WTC11 (cell line): ENCODE data around the gene CDC14C. TPM values are rescaled to one million over a fixed set of nuclear protein-coding genes. Genes with fewer than 3 reads are reported as not detected.

Experiments
- ATAC-seq: fragments of 200-7000 bp; cut with Tn5 transposase; 2 replicates; pipeline ENCODE4 v1.10.0; 2021; ENCODE audit warnings: mild to moderate bottlenecking, moderate library complexity
- CTCF ChIA-PET: fragments of 300-600 bp; sonication (Branson Sonifier 250); formaldehyde crosslinking; loops from one replicate; lab custom pipeline; 2021; ENCODE audit warnings: antibody characterized with exemption; lab: Charles Lee
- POLR2A ChIA-PET: fragments of 350-600 bp; sonication (Branson Sonifier 250); formaldehyde crosslinking; loops from one replicate; lab custom pipeline; 2021; ENCODE audit warnings: antibody characterized with exemption; lab: Charles Lee
- DNase-seq: peaks from one replicate; pipeline ENCODE4 v3.0.0; 2021; ENCODE audit warnings: low spot score
- H3K27ac Mint-ChIP-seq: 2 replicates; pipeline ENCODE4 v1.8.0; 2021; ENCODE audit warnings: mixed read lengths
- H3K27me3 Mint-ChIP-seq: 2 replicates; pipeline ENCODE4 v1.8.0; 2021; ENCODE audit warnings: low read depth, mild to moderate bottlenecking, moderate library complexity, mixed read lengths
- H3K36me3 Mint-ChIP-seq: 2 replicates; pipeline ENCODE4 v1.8.0; 2021; ENCODE audit warnings: mixed read lengths
- H3K4me1 Mint-ChIP-seq: 2 replicates; pipeline ENCODE4 v1.8.0; 2022; ENCODE audit warnings: mixed read lengths
- H3K4me3 Mint-ChIP-seq: 2 replicates; pipeline ENCODE4 v1.8.0; 2021; ENCODE audit warnings: mild to moderate bottlenecking, moderate library complexity, mixed read lengths
- H3K9me3 Mint-ChIP-seq: 2 replicates; pipeline ENCODE4 v1.8.0; 2021; ENCODE audit warnings: mixed read lengths
- EMX1 ChIP-seq: fragments of 250-450 bp; sonication (Bioruptor Pico); IDR thresholded peaks from 2 replicates; pipeline ENCODE4 v1.8.0; 2021; ENCODE audit warnings: mild to moderate bottlenecking
- ESRRA ChIP-seq: sonication (generic); formaldehyde crosslinking; IDR thresholded peaks from 2 replicates; pipeline ENCODE4 v1.8.1; 2022; ENCODE audit warnings: mild to moderate bottlenecking, missing genetic modification reagents, borderline replicate concordance
- FOXJ3 ChIP-seq: sonication (generic); formaldehyde crosslinking; IDR thresholded peaks from 2 replicates; pipeline ENCODE4 v1.9.0; 2021; ENCODE audit warnings: missing genetic modification reagents, mild to moderate bottlenecking, borderline replicate concordance
- FOXK1 ChIP-seq: sonication (generic); formaldehyde crosslinking; IDR thresholded peaks from 2 replicates; pipeline ENCODE4 v1.8.0; 2022; ENCODE audit warnings: mild to moderate bottlenecking, moderate library complexity, missing genetic modification reagents
- GABPB1 ChIP-seq: sonication (generic); formaldehyde crosslinking; IDR thresholded peaks from 2 replicates; pipeline ENCODE4 v1.8.1; 2023; ENCODE audit warnings: mild to moderate bottlenecking, missing genetic modification reagents
- JAZF1 ChIP-seq: fragments of 250-450 bp; sonication (Bioruptor Pico); IDR thresholded peaks from 2 replicates; pipeline ENCODE4 v1.9.0; 2021; ENCODE audit warnings: moderate library complexity, mild to moderate bottlenecking, inconsistent platforms
- KAT7 ChIP-seq: sonication (generic); formaldehyde crosslinking; IDR thresholded peaks from 2 replicates; pipeline ENCODE4 v1.8.1; 2023; ENCODE audit warnings: missing genetic modification reagents, mild to moderate bottlenecking, borderline replicate concordance
- NFATC4 ChIP-seq: fragments of 250-450 bp; sonication (Bioruptor Pico); IDR thresholded peaks from 2 replicates; pipeline ENCODE4 v1.9.0; 2021; ENCODE audit warnings: mild to moderate bottlenecking
- NR1H2 ChIP-seq: sonication (generic); formaldehyde crosslinking; IDR thresholded peaks from 2 replicates; pipeline ENCODE4 v1.9.0; 2021; ENCODE audit warnings: mild to moderate bottlenecking, moderate library complexity, missing genetic modification reagents
- PRRX2 ChIP-seq: fragments of 250-450 bp; sonication (Bioruptor Pico); IDR thresholded peaks from 2 replicates; pipeline ENCODE4 v1.8.0; 2021; ENCODE audit warnings: mild to moderate bottlenecking
- RELA ChIP-seq: sonication (generic); formaldehyde crosslinking; IDR thresholded peaks from 2 replicates; pipeline ENCODE4 v1.8.1; 2022; ENCODE audit warnings: missing genetic modification reagents, mild to moderate bottlenecking, borderline replicate concordance
- ZNF263 ChIP-seq: sonication (generic); formaldehyde crosslinking; IDR thresholded peaks from 2 replicates; pipeline ENCODE4 v1.8.1; 2022; ENCODE audit warnings: low read depth, mild to moderate bottlenecking, moderate library complexity, missing genetic modification reagents
- ZNF423 ChIP-seq: fragments of 250-450 bp; sonication (Bioruptor Pico); IDR thresholded peaks from 2 replicates; pipeline ENCODE4 v2.1.2; 2022; ENCODE audit warnings: mild to moderate bottlenecking, moderate library complexity
- ZNF671 ChIP-seq: fragments of 250-450 bp; sonication (Bioruptor Pico); IDR thresholded peaks from 2 replicates; pipeline ENCODE4 v1.8.0; 2021; ENCODE audit warnings: mild to moderate bottlenecking
- total RNA-seq: library from RNA; stranded (reverse); gene quantifications from 3 replicates; pipeline ENCODE4 v1.2.3, GENCODE V29; 2021
- TF ChIP-seq, protein P1 (sequence below): fragments of 250-450 bp; sonication (Bioruptor Pico); conservative IDR thresholded peaks from 2 replicates; pipeline ENCODE4 v1.9.0; 2021; ENCODE audit warnings: mild to moderate bottlenecking
- TF ChIP-seq, protein P2 (sequence below): fragments of 250-450 bp; sonication (Bioruptor Pico); IDR thresholded peaks from 2 replicates; pipeline ENCODE4 v2.1.2; 2022; ENCODE audit warnings: mild to moderate bottlenecking, moderate library complexity
- TF ChIP-seq, protein P3 (sequence below): sonication (generic); formaldehyde crosslinking; IDR thresholded peaks from 2 replicates; pipeline ENCODE4 v1.8.1; 2022; ENCODE audit warnings: low read depth, missing genetic modification reagents, borderline replicate concordance
- TF ChIP-seq, protein P4 (sequence below): sonication (generic); formaldehyde crosslinking; IDR thresholded peaks from 2 replicates; pipeline ENCODE4 v1.8.0; 2023; ENCODE audit warnings: mild to moderate bottlenecking, missing genetic modification reagents
- TF ChIP-seq, protein P5 (sequence below): fragments of 200-600 bp; IDR thresholded peaks from 2 replicates; pipeline ENCODE4 v1.8.0; 2022; ENCODE audit warnings: antibody characterized with exemption
- TF ChIP-seq, protein P6 (sequence below): sonication (generic); formaldehyde crosslinking; IDR thresholded peaks from 2 replicates; pipeline ENCODE4 v1.8.1; 2022; ENCODE audit warnings: missing genetic modification reagents, borderline replicate concordance
- TF ChIP-seq, protein P7 (sequence below): sonication (generic); formaldehyde crosslinking; IDR thresholded peaks from 2 replicates; pipeline ENCODE4 v1.8.1; 2023; ENCODE audit warnings: mild to moderate bottlenecking, missing genetic modification reagents, moderate library complexity
- TF ChIP-seq, protein P8 (sequence below): sonication (generic); formaldehyde crosslinking; IDR thresholded peaks from 2 replicates; pipeline ENCODE4 v1.8.0; 2022; ENCODE audit warnings: mild to moderate bottlenecking, missing genetic modification reagents

Gene CDC14C
- total RNA-seq, 1 experiment from 2014 or later: 0.07 TPM

DNA sequence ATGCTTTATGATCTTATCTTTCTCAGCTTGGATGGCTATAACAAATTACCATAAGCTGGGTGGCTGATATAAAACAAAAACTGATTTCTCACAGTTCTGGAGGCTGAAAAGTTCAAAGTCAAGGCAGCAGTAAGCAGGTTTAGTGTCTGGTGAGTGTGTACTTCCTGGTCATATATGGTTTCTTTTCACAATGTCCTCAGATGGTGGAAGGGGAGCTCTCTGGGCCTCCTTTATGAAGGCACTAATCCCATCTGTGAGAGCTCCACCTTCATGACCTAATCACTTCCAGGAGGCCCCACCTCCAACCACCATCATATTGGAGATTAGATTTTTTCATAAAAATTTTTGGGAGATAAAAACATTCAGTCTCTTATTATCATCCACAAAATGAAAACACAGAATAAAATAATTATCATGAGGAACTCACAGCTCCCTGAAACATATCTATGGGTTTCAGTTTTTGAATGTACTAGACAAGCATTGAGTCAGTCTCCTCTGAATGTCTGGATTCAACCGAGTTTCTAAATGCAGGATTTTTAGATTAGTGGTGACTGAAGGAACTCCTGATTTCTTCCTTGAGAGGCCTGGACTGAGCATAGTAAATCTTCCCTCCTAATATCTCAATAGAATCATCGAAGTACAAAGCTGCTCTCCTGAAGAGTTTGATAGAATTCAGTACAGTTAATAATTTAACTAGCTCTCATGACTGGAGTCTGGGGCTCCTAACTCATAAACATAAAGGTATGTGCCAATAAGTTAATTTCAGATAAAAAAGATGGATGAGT lies 8.0 kb downstream of the CDC14C start (continued):
- no peak for TF ChIP-seq FOXJ3 (CRISPR knock-in tag)
- TF ChIP-seq ZNF263 (CRISPR knock-in tag): no peak
- TF ChIP-seq JAZF1 (CRISPR knock-in tag): no peak
- no peak for TF ChIP-seq KAT7 (CRISPR knock-in tag)
- TF ChIP-seq ZNF671: no peak
- no peak for TF ChIP-seq NR1H2 (CRISPR knock-in tag)
- no peak for TF ChIP-seq EMX1 (CRISPR knock-in tag)
- TF ChIP-seq PRRX2 (CRISPR knock-in tag): no peak
- TF ChIP-seq, protein P1, sequence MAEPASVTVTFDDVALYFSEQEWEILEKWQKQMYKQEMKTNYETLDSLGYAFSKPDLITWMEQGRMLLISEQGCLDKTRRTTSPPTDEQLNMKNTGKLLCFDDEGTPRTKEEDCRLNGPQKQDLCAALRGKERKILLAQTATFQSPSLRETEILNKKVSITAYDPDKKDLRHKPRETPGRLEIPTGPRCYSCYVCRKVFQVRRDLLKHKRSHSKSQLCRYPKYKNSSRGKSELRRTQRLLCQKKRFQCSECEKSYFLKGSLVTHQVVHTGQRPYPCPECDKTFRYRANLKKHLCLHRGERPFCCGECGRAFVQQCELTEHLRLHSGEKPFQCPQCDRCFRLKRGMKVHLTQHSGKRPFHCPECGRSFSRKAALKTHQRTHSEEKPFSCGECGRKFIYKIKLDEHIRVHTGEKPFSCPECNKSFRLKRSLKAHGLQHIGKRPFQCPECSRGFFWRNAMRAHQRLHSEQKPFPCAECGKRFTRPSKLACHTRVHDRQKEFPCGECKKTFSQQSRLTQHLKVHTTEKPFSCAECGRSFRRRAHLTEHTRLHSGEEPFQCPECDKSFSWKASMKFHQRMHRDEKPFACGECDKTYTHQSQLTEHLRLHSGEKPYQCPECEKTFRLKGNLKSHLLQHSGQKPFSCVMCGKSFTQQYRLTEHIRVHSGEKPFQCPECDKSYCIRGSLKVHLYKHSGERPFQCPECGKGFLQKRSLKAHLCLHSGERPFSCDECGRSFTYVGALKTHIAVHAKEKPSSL: no peak
- TF ChIP-seq ESRRA: no peak
- TF ChIP-seq RELA: no peak

DNA sequence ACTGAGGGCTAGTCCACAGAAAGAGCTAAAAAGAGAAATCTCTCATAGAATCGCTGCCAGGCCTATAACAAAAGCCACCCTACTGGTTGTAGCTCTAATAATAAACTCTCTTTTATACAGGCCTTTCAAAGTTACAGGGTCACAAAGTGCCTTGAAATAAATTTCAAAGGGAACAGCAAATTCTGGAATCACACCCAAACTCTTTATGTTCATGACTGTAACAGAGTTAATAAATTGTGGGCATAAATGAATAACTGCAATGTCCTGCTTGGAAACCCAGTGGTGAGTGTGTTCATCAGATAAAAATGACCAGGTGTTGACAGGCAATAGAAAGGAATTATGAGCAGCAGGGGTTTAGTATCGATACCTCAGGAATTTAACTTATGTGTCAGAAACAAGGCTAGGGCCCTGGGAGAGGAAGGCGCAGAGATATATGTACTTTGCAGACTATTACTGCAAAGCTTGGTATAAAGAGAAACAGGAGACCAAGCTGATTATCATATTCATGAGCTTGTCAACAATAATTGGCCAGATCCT lies 9.3 kb downstream of the CDC14C start:
- Mint-ChIP-seq H3K4me3 (no peak overlapping the region), H3K9me3 (peaks cover 4% of the 10 kb centered on the region; the same call in 1 of the 2 replicates), H3K4me1 (no peaks in the 10 kb centered on the region)
- DNase-seq: no peak
- POLR2A ChIA-PET: no interaction called here
- CTCF ChIA-PET: no interaction called here
- TF ChIP-seq NFATC4 (CRISPR knock-in tag) (no peak), ESRRA (no peak), ZNF423 (CRISPR knock-in tag) (no peak), GABPB1 (no peak), FOXK1 (CRISPR knock-in tag) (no peak)
- TF ChIP-seq, protein P2, sequence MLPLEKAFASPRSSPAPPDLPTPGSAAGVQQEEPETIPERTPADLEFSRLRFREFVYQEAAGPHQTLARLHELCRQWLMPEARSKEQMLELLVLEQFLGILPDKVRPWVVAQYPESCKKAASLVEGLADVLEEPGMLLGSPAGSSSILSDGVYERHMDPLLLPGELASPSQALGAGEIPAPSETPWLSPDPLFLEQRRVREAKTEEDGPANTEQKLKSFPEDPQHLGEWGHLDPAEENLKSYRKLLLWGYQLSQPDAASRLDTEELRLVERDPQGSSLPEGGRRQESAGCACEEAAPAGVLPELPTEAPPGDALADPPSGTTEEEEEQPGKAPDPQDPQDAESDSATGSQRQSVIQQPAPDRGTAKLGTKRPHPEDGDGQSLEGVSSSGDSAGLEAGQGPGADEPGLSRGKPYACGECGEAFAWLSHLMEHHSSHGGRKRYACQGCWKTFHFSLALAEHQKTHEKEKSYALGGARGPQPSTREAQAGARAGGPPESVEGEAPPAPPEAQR (CRISPR knock-in tag): no peak
- TF ChIP-seq, protein P3, sequence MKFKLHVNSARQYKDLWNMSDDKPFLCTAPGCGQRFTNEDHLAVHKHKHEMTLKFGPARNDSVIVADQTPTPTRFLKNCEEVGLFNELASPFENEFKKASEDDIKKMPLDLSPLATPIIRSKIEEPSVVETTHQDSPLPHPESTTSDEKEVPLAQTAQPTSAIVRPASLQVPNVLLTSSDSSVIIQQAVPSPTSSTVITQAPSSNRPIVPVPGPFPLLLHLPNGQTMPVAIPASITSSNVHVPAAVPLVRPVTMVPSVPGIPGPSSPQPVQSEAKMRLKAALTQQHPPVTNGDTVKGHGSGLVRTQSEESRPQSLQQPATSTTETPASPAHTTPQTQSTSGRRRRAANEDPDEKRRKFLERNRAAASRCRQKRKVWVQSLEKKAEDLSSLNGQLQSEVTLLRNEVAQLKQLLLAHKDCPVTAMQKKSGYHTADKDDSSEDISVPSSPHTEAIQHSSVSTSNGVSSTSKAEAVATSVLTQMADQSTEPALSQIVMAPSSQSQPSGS (CRISPR knock-in tag): no peak
- TF ChIP-seq, protein P4, sequence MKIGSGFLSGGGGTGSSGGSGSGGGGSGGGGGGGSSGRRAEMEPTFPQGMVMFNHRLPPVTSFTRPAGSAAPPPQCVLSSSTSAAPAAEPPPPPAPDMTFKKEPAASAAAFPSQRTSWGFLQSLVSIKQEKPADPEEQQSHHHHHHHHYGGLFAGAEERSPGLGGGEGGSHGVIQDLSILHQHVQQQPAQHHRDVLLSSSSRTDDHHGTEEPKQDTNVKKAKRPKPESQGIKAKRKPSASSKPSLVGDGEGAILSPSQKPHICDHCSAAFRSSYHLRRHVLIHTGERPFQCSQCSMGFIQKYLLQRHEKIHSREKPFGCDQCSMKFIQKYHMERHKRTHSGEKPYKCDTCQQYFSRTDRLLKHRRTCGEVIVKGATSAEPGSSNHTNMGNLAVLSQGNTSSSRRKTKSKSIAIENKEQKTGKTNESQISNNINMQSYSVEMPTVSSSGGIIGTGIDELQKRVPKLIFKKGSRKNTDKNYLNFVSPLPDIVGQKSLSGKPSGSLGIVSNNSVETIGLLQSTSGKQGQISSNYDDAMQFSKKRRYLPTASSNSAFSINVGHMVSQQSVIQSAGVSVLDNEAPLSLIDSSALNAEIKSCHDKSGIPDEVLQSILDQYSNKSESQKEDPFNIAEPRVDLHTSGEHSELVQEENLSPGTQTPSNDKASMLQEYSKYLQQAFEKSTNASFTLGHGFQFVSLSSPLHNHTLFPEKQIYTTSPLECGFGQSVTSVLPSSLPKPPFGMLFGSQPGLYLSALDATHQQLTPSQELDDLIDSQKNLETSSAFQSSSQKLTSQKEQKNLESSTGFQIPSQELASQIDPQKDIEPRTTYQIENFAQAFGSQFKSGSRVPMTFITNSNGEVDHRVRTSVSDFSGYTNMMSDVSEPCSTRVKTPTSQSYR (CRISPR knock-in tag): no peak
- TF ChIP-seq, protein P5, sequence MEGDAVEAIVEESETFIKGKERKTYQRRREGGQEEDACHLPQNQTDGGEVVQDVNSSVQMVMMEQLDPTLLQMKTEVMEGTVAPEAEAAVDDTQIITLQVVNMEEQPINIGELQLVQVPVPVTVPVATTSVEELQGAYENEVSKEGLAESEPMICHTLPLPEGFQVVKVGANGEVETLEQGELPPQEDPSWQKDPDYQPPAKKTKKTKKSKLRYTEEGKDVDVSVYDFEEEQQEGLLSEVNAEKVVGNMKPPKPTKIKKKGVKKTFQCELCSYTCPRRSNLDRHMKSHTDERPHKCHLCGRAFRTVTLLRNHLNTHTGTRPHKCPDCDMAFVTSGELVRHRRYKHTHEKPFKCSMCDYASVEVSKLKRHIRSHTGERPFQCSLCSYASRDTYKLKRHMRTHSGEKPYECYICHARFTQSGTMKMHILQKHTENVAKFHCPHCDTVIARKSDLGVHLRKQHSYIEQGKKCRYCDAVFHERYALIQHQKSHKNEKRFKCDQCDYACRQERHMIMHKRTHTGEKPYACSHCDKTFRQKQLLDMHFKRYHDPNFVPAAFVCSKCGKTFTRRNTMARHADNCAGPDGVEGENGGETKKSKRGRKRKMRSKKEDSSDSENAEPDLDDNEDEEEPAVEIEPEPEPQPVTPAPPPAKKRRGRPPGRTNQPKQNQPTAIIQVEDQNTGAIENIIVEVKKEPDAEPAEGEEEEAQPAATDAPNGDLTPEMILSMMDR: no peak
- TF ChIP-seq, protein P6, sequence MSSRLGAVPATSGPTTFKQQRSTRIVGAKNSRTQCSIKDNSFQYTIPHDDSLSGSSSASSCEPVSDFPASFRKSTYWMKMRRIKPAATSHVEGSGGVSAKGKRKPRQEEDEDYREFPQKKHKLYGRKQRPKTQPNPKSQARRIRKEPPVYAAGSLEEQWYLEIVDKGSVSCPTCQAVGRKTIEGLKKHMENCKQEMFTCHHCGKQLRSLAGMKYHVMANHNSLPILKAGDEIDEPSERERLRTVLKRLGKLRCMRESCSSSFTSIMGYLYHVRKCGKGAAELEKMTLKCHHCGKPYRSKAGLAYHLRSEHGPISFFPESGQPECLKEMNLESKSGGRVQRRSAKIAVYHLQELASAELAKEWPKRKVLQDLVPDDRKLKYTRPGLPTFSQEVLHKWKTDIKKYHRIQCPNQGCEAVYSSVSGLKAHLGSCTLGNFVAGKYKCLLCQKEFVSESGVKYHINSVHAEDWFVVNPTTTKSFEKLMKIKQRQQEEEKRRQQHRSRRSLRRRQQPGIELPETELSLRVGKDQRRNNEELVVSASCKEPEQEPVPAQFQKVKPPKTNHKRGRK (CRISPR knock-in tag): no peak
- TF ChIP-seq, protein P7, sequence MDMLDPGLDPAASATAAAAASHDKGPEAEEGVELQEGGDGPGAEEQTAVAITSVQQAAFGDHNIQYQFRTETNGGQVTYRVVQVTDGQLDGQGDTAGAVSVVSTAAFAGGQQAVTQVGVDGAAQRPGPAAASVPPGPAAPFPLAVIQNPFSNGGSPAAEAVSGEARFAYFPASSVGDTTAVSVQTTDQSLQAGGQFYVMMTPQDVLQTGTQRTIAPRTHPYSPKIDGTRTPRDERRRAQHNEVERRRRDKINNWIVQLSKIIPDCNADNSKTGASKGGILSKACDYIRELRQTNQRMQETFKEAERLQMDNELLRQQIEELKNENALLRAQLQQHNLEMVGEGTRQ (CRISPR knock-in tag): no peak
- TF ChIP-seq, protein P8, sequence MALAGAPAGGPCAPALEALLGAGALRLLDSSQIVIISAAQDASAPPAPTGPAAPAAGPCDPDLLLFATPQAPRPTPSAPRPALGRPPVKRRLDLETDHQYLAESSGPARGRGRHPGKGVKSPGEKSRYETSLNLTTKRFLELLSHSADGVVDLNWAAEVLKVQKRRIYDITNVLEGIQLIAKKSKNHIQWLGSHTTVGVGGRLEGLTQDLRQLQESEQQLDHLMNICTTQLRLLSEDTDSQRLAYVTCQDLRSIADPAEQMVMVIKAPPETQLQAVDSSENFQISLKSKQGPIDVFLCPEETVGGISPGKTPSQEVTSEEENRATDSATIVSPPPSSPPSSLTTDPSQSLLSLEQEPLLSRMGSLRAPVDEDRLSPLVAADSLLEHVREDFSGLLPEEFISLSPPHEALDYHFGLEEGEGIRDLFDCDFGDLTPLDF (CRISPR knock-in tag): no peak
- TF ChIP-seq, all 79 proteins: peak for 0
- Mint-ChIP-seq H3K36me3 (no peaks in the 10 kb centered on the region), H3K27me3 (no peaks in the 10 kb centered on the region), H3K27ac (no peak overlapping the region)
- no peak for ATAC-seq
